GM12878 (cell line): ENCODE measurements around the gene TPPP. TPM values are rescaled to one million over a fixed set of nuclear protein-coding genes. Genes with fewer than 3 reads are reported as not detected.
"Not testable (repeated sequence)": the region's sequence is repeated elsewhere in the genome, so short reads cannot be mapped to it uniquely, and the experiment has no call there.

Experiments used
- ATAC-seq: fragments of 200-7000 bp; cut with Tn5 transposase; 3 replicates; pipeline ENCODE4 v1.9.1; 2020; ENCODE audit warnings: mild to moderate bottlenecking, moderate library complexity
- BruUV-seq: library from RNA; stranded (reverse); fragments of 400-500 nt; replicated peaks from 2 replicates; lab custom pipeline; 2021; lab: Mats Ljungman, UMichigan
- CTCF ChIA-PET: fragments of 300-600 bp; sonication (Branson Sonifier 250); formaldehyde crosslinking; extraction: SDS; loops from one replicate; lab custom pipeline; 2021; ENCODE audit warnings: inconsistent platforms; lab: Yijun Ruan, JAX
- POLR2A ChIA-PET: fragments of 350-600 bp; formaldehyde crosslinking; extraction: SDS; loops from one replicate; lab custom pipeline; 2021; ENCODE audit warnings: inconsistent platforms; lab: Charles Lee
- RAD21 ChIA-PET: fragments of 300-600 bp; sonication (Branson Sonifier 250); formaldehyde crosslinking; loops from one replicate; lab custom pipeline; 2023; ENCODE audit warnings: antibody characterized with exemption; ENCODE audit not compliant: unreplicated experiment; lab: Charles Lee
- SMC1A ChIA-PET: fragments of 300-600 bp; sonication (Branson Sonifier 250); formaldehyde crosslinking; loops from one replicate; lab custom pipeline; 2023; ENCODE audit not compliant: unreplicated experiment, uncharacterized antibody; lab: Charles Lee
- DNase-seq: peaks from one replicate; pipeline ENCODE4 v3.0.0-alpha.2; 2011; ENCODE audit warnings: low read depth, low spot score
- FAIRE-seq: peaks from 3 replicates; lab custom pipeline; 2011; peaks lifted over from hg19 to GRCh38; lab: Jason Lieb, UNC
- H2AFZ ChIP-seq: 2 replicates; pipeline ENCODE4 v1.6.0; 2011; ENCODE audit warnings: low read depth, low read length, control low read depth; ENCODE audit not compliant: control insufficient read depth
- H3K27ac ChIP-seq: 2 replicates; pipeline ENCODE4 v1.5.1; 2011; ENCODE audit warnings: control low read depth; ENCODE audit not compliant: control insufficient read depth, insufficient read depth
- H3K27me3 ChIP-seq, 2 experiments: replicated peaks in 1 of 2; 2 replicates each; pipeline versions ENCODE4 v1.6.0 to v1.6.1; 2011; ENCODE audit warnings: low read length in 1 of 2; ENCODE audit not compliant: control insufficient read depth in 2 of 2, insufficient read depth in 2 of 2
- H3K36me3 ChIP-seq, 2 experiments: 2 replicates each; pipeline ENCODE4 v1.5.1; 2011; ENCODE audit warnings: low read length in 1 of 2; ENCODE audit not compliant: control insufficient read depth in 2 of 2, insufficient read depth in 2 of 2
- H3K4me1 ChIP-seq: 2 replicates; pipeline ENCODE4 v1.6.1; 2011; ENCODE audit warnings: mild to moderate bottlenecking, low read length, moderate library complexity, mixed read lengths; ENCODE audit not compliant: control insufficient read depth, insufficient read depth
- H3K4me2 ChIP-seq: 2 replicates; pipeline ENCODE4 v1.6.0; 2011; ENCODE audit warnings: control low read depth; ENCODE audit not compliant: control insufficient read depth, insufficient read depth
- H3K4me3 ChIP-seq: fragments of 200-600 bp; sonication (generic); 2 replicates; pipeline ENCODE4 v1.5.1; 2016
- H3K79me2 ChIP-seq: 2 replicates; pipeline ENCODE4 v1.6.0; 2011; ENCODE audit warnings: low read length; ENCODE audit not compliant: control insufficient read depth, insufficient read depth
- H3K9ac ChIP-seq: 2 replicates; pipeline ENCODE4 v1.8.0; 2011; ENCODE audit warnings: low read length, control low read depth, mixed read lengths; ENCODE audit not compliant: control insufficient read depth, insufficient read depth
- H3K9me3 ChIP-seq: replicated peaks from 3 replicates; pipeline ENCODE4 v1.5.1; 2011; ENCODE audit warnings: mild to moderate bottlenecking, low read length; ENCODE audit not compliant: control insufficient read depth, insufficient read depth
- H4K20me1 ChIP-seq: 2 replicates; pipeline ENCODE4 v1.6.0; 2011; ENCODE audit not compliant: control insufficient read depth, insufficient read depth
- WGBS: methylation state at CpG from one replicate; pipeline ENCODE4 v1.1.6; 2016; ENCODE audit warnings: low lambda C conversion rate; ENCODE audit not compliant: insufficient replicate concordance, insufficient coverage; ENCODE audit errors: missing lambda C conversion rate; 5-methylcytosine and 5-hydroxymethylcytosine counted together
- in situ Hi-C: fragments of 300-500 bp; cut with MboI; formaldehyde crosslinking; loops from 9 replicates; pipeline ENCODE4 v1.14.3; 2018; ENCODE audit warnings: mixed read lengths
- intact Hi-C: fragments of 100-400 bp; cut with micrococcal nuclease; formaldehyde crosslinking; loops from one replicate; pipeline ENCODE4 v1.14.2; 2022; ENCODE audit not compliant: unreplicated experiment
- polyA plus RNA-seq, 11 experiments: library from polyadenylated mRNA; depleted of rRNA in 4 of 11; unstranded in 6 of 11; stranded (reverse) in 5 of 11; fragments of >200 nt; fragmentation: Nextera tagmentation in 4 of 11; fragmentation: Illumina TruSeq in 1 of 11; extraction: Ambion mirVana in 4 of 11; extraction: Trizol in 1 of 11; gene quantifications; 1 replicate in 1 of 11; 2 replicates in 10 of 11; pipeline versions ENCODE4 v1.2.1 to v1.2.3, GENCODE V29; 2011 to 2016; ENCODE audit warnings: inconsistent platforms in 2 of 11, missing spikeins in 2 of 11, low read depth in 1 of 11
- total RNA-seq, 4 experiments: library from RNA; depleted of rRNA in 3 of 4; stranded (reverse); fragments of >200 nt in 3 of 4; fragmentation: Illumina TruSeq in 1 of 4; extraction: Trizol in 1 of 4; gene quantifications; 2 replicates each; pipeline versions ENCODE4 v1.2.1 to v1.2.3, GENCODE V29; 2013 to 2021

TPPP gene
- total and polyA plus RNA-seq, 10 of the 15 experiments (the other 5 are each of a cell fraction or from before 2014, with no cell fraction given), result under 0.01 to 0.24 (median 0.04) TPM; not detected in 4

DNA sequence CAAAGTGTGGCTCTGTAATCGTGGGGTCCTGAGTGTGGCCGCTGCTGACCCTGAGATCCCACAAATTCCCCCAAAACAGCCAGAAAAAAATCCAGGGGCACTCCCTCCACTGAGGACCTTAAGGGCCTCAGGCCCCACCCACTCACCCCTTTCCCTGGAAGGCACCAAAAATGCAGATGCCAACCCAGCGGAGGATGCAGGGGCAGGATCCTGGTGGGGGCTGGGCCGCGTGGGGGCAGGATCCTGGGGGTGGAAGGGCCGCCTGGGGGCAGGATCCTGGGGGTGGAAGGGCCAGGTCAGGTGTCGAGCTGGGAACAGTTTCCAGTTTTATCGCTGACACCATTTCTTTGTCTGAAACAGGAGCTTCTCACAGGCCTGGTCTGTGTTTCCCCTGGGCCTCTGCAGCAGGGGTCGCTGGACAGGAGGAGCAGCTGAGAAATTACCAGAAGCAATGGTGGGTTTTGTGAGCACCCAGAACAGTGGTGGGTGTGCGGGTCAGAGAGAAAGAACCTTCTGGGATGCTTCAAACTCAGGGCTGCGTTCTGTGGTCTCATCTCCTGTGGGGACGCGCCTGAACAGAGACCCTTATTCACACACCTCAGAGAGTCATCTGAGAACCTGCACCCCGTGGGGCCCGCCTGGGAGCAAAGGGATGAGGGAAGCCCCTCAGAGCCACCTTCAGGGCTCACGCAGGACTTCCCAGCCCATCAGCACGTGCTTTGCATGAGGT is 13.8 kb downstream of the TPPP start:
- in situ Hi-C loops, ATAC-seq: not testable (repeated sequence)

GRCh38 chr5:678521-678920 is 14.6 kb downstream of the TPPP start:
- H3K9ac ChIP-seq, ATAC-seq, H3K36me3 ChIP-seq, H3K9me3 ChIP-seq, intact Hi-C loops, H3K79me2 ChIP-seq, H3K4me1 ChIP-seq, SMC1A ChIA-PET, RAD21 ChIA-PET, H3K4me3 ChIP-seq, CTCF ChIA-PET, H3K27me3 ChIP-seq, in situ Hi-C loops, FAIRE-seq, H2AFZ ChIP-seq, POLR2A ChIA-PET, DNase-seq, H3K4me2 ChIP-seq, H4K20me1 ChIP-seq, H3K27ac ChIP-seq, BruUV-seq: not testable (repeated sequence)
- WGBS, result 61% methylated on average over 12 of the region's 16 CpGs

More for the DNA sequence above, 13.8 kb downstream of the TPPP start:
- WGBS, result 43% methylated on average over 11 of the region's 17 CpGs
- SMC1A ChIA-PET, result interaction anchor here (0.7 kb wide), 1 partner anchor 362 kb away, joined by 3 read pairs; no protein-coding TSS in a partner anchor
- H3K4me1 ChIP-seq, H3K79me2 ChIP-seq, intact Hi-C loops, RAD21 ChIA-PET, H3K27ac ChIP-seq, H4K20me1 ChIP-seq, H3K27me3 ChIP-seq, BruUV-seq, H2AFZ ChIP-seq, H3K36me3 ChIP-seq, CTCF ChIA-PET, H3K9ac ChIP-seq, H3K4me3 ChIP-seq, H3K9me3 ChIP-seq, H3K4me2 ChIP-seq, POLR2A ChIA-PET, FAIRE-seq, DNase-seq: not testable (repeated sequence)
